SK-N-SH treated with all-trans-retinoic acid at 6 μM for 48 hours (cell line): ENCODE data around the gene CRKL.

Experiments used
- ARNTL ChIP-seq: fragments of 450-650 bp; formaldehyde crosslinking; IDR thresholded peaks from 2 replicates; pipeline ENCODE4 v1.5.0; 2020; ENCODE audit warnings: low read depth, mild to moderate bottlenecking, moderate library complexity, borderline replicate concordance
- ESRRG ChIP-seq: fragments of 250-450 bp; sonication (Bioruptor Pico); IDR thresholded peaks from 2 replicates; pipeline ENCODE4 v1.6.1; 2021; ENCODE audit warnings: mild to moderate bottlenecking
- OSR1 ChIP-seq: fragments of 250-450 bp; sonication (Bioruptor Pico); IDR thresholded peaks from 2 replicates; pipeline ENCODE4 v1.8.0; 2022; ENCODE audit warnings: moderate library complexity, mild to moderate bottlenecking, inconsistent platforms
- PPARA ChIP-seq: fragments of 250-450 bp; sonication (Bioruptor Pico); IDR thresholded peaks from 2 replicates; pipeline ENCODE4 v1.5.0; 2020; ENCODE audit warnings: mild to moderate bottlenecking, borderline replicate concordance
- RARB ChIP-seq: fragments of 250-450 bp; sonication (Bioruptor Pico); IDR thresholded peaks from 2 replicates; pipeline ENCODE4 v1.8.0; 2021; ENCODE audit warnings: mild to moderate bottlenecking, moderate library complexity
- SNAI2 ChIP-seq: fragments of 250-450 bp; sonication (Bioruptor Pico); IDR thresholded peaks from 2 replicates; pipeline ENCODE4 v1.5.0; 2020; ENCODE audit warnings: mild to moderate bottlenecking, moderate library complexity
- TCF4 ChIP-seq: fragments of 250-450 bp; sonication (Bioruptor Pico); IDR thresholded peaks from 2 replicates; pipeline ENCODE4 v1.8.0; 2021; ENCODE audit warnings: mild to moderate bottlenecking, moderate library complexity, borderline replicate concordance
- TOX ChIP-seq: fragments of 250-450 bp; sonication (Bioruptor Pico); IDR thresholded peaks from 2 replicates; pipeline ENCODE4 v1.8.0; 2021; ENCODE audit warnings: mild to moderate bottlenecking, moderate library complexity, borderline replicate concordance
- ZC3H10 ChIP-seq: fragments of 250-450 bp; sonication (Bioruptor Pico); IDR thresholded peaks from 2 replicates; pipeline ENCODE4 v1.5.1; 2021; ENCODE audit warnings: mild to moderate bottlenecking, moderate library complexity
- ZFP3 ChIP-seq: fragments of 250-450 bp; sonication (Bioruptor Pico); IDR thresholded peaks from 2 replicates; pipeline ENCODE4 v1.5.0; 2020; ENCODE audit warnings: mild to moderate bottlenecking, moderate library complexity
- TF ChIP-seq, protein P1 (sequence below): fragments of 250-450 bp; sonication (Bioruptor Pico); IDR thresholded peaks from 2 replicates; pipeline ENCODE4 v1.5.1; 2020; ENCODE audit warnings: low read depth, mild to moderate bottlenecking, moderate library complexity
- TF ChIP-seq, protein P2 (sequence below): fragments of 250-450 bp; sonication (Bioruptor Pico); IDR thresholded peaks from 2 replicates; pipeline ENCODE4 v1.8.0; 2021; ENCODE audit warnings: low read depth, mild to moderate bottlenecking, moderate library complexity, borderline replicate concordance
- TF ChIP-seq, protein P3 (sequence below): fragments of 250-450 bp; sonication (Bioruptor Pico); IDR thresholded peaks from 2 replicates; pipeline ENCODE4 v1.8.0; 2020; ENCODE audit warnings: mild to moderate bottlenecking, moderate library complexity, borderline replicate concordance

DNA sequence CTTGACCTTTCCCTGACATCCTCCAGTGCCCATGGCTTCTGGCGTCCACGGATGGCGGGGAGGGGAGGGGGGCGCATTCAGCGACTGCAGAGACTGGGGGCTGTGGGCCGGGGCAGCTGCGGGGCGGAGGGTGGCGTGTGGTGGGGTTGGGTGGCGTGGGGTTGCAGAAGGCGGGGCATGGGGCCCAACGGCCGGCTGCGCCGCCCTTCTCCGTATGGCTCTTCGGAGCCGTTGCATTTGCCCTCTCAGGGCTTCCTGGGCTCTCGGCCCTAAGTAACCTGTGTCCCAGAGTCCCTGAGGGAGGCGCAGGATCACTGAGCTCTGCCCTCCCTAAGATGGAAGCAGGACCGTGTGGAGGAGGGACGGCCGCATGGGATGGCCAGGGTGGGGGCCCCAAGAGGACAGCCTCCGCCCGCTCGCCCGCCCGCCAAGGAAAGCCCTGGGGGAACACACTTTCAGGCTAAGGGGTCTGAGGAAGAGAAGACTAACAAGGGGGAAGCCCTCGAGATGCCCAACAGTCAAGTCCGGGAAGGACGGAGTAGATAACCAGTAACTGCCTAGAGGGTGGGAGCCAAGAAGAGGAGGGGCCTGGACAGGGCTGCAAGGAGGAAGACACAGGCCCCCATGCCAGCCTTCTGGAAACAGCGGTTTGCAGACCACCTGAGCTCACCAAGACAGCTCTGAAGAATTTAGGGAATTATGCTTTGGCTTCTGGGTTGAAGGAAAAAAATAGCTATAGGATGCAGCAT, 40.6 kb downstream of the CRKL start:
- TF ChIP-seq TOX (CRISPR knock-in tag) (no peak), OSR1 (CRISPR knock-in tag) (no peak), ZFP3 (CRISPR knock-in tag) (no peak), SNAI2 (CRISPR knock-in tag) (no peak), ZC3H10 (CRISPR knock-in tag) (no peak), PPARA (CRISPR knock-in tag) (no peak), ESRRG (no peak), TCF4 (CRISPR knock-in tag) (no peak), ARNTL (CRISPR knock-in tag) (no peak), RARB (no peak)
- TF ChIP-seq, protein P1, sequence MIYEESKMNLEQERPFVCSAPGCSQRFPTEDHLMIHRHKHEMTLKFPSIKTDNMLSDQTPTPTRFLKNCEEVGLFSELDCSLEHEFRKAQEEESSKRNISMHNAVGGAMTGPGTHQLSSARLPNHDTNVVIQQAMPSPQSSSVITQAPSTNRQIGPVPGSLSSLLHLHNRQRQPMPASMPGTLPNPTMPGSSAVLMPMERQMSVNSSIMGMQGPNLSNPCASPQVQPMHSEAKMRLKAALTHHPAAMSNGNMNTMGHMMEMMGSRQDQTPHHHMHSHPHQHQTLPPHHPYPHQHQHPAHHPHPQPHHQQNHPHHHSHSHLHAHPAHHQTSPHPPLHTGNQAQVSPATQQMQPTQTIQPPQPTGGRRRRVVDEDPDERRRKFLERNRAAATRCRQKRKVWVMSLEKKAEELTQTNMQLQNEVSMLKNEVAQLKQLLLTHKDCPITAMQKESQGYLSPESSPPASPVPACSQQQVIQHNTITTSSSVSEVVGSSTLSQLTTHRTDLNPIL (CRISPR knock-in tag) = no peak
- TF ChIP-seq, protein P2, sequence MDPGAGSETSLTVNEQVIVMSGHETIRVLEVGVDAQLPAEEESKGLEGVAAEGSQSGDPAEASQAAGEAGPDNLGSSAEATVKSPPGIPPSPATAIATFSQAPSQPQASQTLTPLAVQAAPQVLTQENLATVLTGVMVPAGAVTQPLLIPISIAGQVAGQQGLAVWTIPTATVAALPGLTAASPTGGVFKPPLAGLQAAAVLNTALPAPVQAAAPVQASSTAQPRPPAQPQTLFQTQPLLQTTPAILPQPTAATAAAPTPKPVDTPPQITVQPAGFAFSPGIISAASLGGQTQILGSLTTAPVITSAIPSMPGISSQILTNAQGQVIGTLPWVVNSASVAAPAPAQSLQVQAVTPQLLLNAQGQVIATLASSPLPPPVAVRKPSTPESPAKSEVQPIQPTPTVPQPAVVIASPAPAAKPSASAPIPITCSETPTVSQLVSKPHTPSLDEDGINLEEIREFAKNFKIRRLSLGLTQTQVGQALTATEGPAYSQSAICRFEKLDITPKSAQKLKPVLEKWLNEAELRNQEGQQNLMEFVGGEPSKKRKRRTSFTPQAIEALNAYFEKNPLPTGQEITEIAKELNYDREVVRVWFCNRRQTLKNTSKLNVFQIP (CRISPR knock-in tag) = no peak
- TF ChIP-seq, protein P3, sequence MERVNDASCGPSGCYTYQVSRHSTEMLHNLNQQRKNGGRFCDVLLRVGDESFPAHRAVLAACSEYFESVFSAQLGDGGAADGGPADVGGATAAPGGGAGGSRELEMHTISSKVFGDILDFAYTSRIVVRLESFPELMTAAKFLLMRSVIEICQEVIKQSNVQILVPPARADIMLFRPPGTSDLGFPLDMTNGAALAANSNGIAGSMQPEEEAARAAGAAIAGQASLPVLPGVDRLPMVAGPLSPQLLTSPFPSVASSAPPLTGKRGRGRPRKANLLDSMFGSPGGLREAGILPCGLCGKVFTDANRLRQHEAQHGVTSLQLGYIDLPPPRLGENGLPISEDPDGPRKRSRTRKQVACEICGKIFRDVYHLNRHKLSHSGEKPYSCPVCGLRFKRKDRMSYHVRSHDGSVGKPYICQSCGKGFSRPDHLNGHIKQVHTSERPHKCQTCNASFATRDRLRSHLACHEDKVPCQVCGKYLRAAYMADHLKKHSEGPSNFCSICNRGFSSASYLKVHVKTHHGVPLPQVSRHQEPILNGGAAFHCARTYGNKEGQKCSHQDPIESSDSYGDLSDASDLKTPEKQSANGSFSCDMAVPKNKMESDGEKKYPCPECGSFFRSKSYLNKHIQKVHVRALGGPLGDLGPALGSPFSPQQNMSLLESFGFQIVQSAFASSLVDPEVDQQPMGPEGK = no peak
